K562 (cell line): Measurements from ENCODE around the gene B3GALNT2. TPM values are rescaled to one million over a fixed set of nuclear protein-coding genes. Genes with fewer than 3 reads are reported as not detected.

Source experiments
- polyA plus RNA-seq, 8 experiments: library from polyadenylated mRNA; depleted of rRNA in 4 of 8; stranded (reverse) in 5 of 8; unstranded in 3 of 8; fragments of >200 nt; fragmentation: Nextera tagmentation in 2 of 8; fragmentation: Illumina TruSeq in 1 of 8; extraction: Ambion mirVana in 2 of 8; extraction: Trizol in 1 of 8; gene quantifications; 2 replicates each; pipeline versions ENCODE4 v1.2.1 to v1.2.3, GENCODE V29; 2011 to 2014; ENCODE audit warnings: inconsistent platforms in 1 of 8, missing spikeins in 1 of 8
- small RNA-seq: library from RNA; depleted of rRNA; stranded (forward); fragments of <200 nt; gene quantifications from one replicate; pipeline ENCODE3, GENCODE V24; 2014
- total RNA-seq, 7 experiments: library from RNA; depleted of rRNA in 6 of 7; stranded (reverse); fragments of >200 nt in 6 of 7; fragmentation: Illumina TruSeq in 2 of 7; extraction: Trizol in 2 of 7; gene quantifications; 2 replicates each; pipeline versions ENCODE4 v1.2.1 to v1.2.3, GENCODE V29; 2011 to 2021; ENCODE audit warnings: low replicate concordance in 1 of 7

B3GALNT2 gene
- total and polyA plus RNA-seq, 9 of the 15 experiments (the other 6 are each of a cell fraction or from before 2014, with no cell fraction given), result 2.0 to 31.7 (median 22.9) TPM

Small RNA genes lying within 50 kb of the gene (small RNA-seq; reads per million reads assigned to genes)
- gene MTCO3P46 (not detected), gene MTND4LP21 (not detected), gene RPS21P1 (not detected)

Other genes starting within 250 kb of the B3GALNT2 start
- 23.6 and 37.2 TPM in 2 replicates for gene ARID4B, start 176.3 kb downstream of the B3GALNT2 start, total RNA-seq (2014; rRNA removed)
- gene ARID4B, start 176.3 kb downstream of the B3GALNT2 start, total RNA-seq (2014; rRNA removed; fragmentation: Illumina TruSeq; extraction: Trizol), result 37.9 and 42.9 TPM in 2 replicates
- gene ARID4B, start 176.3 kb downstream of the B3GALNT2 start, total RNA-seq (2015; rRNA removed; fragmentation: Illumina TruSeq; extraction: Trizol), result 33.3 and 38.9 TPM in 2 replicates
- gene ARID4B, start 176.3 kb downstream of the B3GALNT2 start, total RNA-seq (2021), result 24.2 and 24.4 TPM in 2 replicates
- gene ARID4B, start 176.3 kb downstream of the B3GALNT2 start, polyA plus RNA-seq (2011; rRNA removed), result 12.3 and 17.7 TPM in 2 replicates
- 16.9 and 18.5 TPM in 2 replicates for gene ARID4B, start 176.3 kb downstream of the B3GALNT2 start, polyA plus RNA-seq (2014; fragmentation: Illumina TruSeq; extraction: Trizol)
- 10 to 100 TPM in 1 of 2 experiments, 1 to 10 TPM in 1; 8.4 to 11.8 TPM for gene ARID4B, start 176.3 kb downstream of the B3GALNT2 start, polyA plus RNA-seq (2014; fragmentation: Nextera tagmentation; extraction: Ambion mirVana)
- 13.1 and 14.3 TPM in 2 replicates for gene ARID4B, start 176.3 kb downstream of the B3GALNT2 start, polyA plus RNA-seq (2014; rRNA removed)
- 18.8 and 29.7 TPM in 2 replicates for gene GGPS1, start 175.9 kb downstream of the B3GALNT2 start, total RNA-seq (2014; rRNA removed)
- gene GGPS1, start 175.9 kb downstream of the B3GALNT2 start, total RNA-seq (2014; rRNA removed; fragmentation: Illumina TruSeq; extraction: Trizol), result 50.3 and 66.8 TPM in 2 replicates
- gene GGPS1, start 175.9 kb downstream of the B3GALNT2 start, total RNA-seq (2015; rRNA removed; fragmentation: Illumina TruSeq; extraction: Trizol), result 35.6 and 36.7 TPM in 2 replicates
- 56.3 and 59.1 TPM in 2 replicates for gene GGPS1, start 175.9 kb downstream of the B3GALNT2 start, total RNA-seq (2021)
- gene GGPS1, start 175.9 kb downstream of the B3GALNT2 start, polyA plus RNA-seq (2011; rRNA removed), result 79.2 and 98.2 TPM in 2 replicates
- 70.4 and 72.1 TPM in 2 replicates for gene GGPS1, start 175.9 kb downstream of the B3GALNT2 start, polyA plus RNA-seq (2014; fragmentation: Illumina TruSeq; extraction: Trizol)
- 100 to 1,000 TPM in 1 of 2 experiments, 10 to 100 TPM in 1; 97.8 to 104 TPM for gene GGPS1, start 175.9 kb downstream of the B3GALNT2 start, polyA plus RNA-seq (2014; fragmentation: Nextera tagmentation; extraction: Ambion mirVana)
- gene GGPS1, start 175.9 kb downstream of the B3GALNT2 start, polyA plus RNA-seq (2014; rRNA removed), result 45.5 and 47.2 TPM in 2 replicates
- 60.0 and 63.6 TPM in 2 replicates for gene TBCE, start 137.0 kb downstream of the B3GALNT2 start, total RNA-seq (2014; rRNA removed)
- gene TBCE, start 137.0 kb downstream of the B3GALNT2 start, total RNA-seq (2014; rRNA removed; fragmentation: Illumina TruSeq; extraction: Trizol), result 92.1 and 99.9 TPM in 2 replicates
- 78.3 and 87.9 TPM in 2 replicates for gene TBCE, start 137.0 kb downstream of the B3GALNT2 start, total RNA-seq (2015; rRNA removed; fragmentation: Illumina TruSeq; extraction: Trizol)
- 52.6 and 65.2 TPM in 2 replicates for gene TBCE, start 137.0 kb downstream of the B3GALNT2 start, total RNA-seq (2021)
- 61.7 and 87.9 TPM in 2 replicates for gene TBCE, start 137.0 kb downstream of the B3GALNT2 start, polyA plus RNA-seq (2011; rRNA removed)
- gene TBCE, start 137.0 kb downstream of the B3GALNT2 start, polyA plus RNA-seq (2014; fragmentation: Illumina TruSeq; extraction: Trizol), result 68.8 and 81.8 TPM in 2 replicates
- gene TBCE, start 137.0 kb downstream of the B3GALNT2 start, polyA plus RNA-seq (2014; fragmentation: Nextera tagmentation; extraction: Ambion mirVana), result 10 to 100 TPM; 59.0 to 89.8 TPM
- 79.5 and 82.1 TPM in 2 replicates for gene TBCE, start 137.0 kb downstream of the B3GALNT2 start, polyA plus RNA-seq (2014; rRNA removed)
- gene GNG4, start 145.3 kb upstream of the B3GALNT2 start, total RNA-seq (2014; rRNA removed), result not detected in 2 replicates
- not detected in 2 replicates for gene GNG4, start 145.3 kb upstream of the B3GALNT2 start, total RNA-seq (2014; rRNA removed; fragmentation: Illumina TruSeq; extraction: Trizol)
- gene GNG4, start 145.3 kb upstream of the B3GALNT2 start, total RNA-seq (2015; rRNA removed; fragmentation: Illumina TruSeq; extraction: Trizol), result not detected in 2 replicates
- 0.11 and 0.58 TPM in 2 replicates for gene GNG4, start 145.3 kb upstream of the B3GALNT2 start, total RNA-seq (2021)
- 0.14 and 0.31 TPM in 2 replicates for gene GNG4, start 145.3 kb upstream of the B3GALNT2 start, polyA plus RNA-seq (2011; rRNA removed)
- gene GNG4, start 145.3 kb upstream of the B3GALNT2 start, polyA plus RNA-seq (2014; fragmentation: Illumina TruSeq; extraction: Trizol), result 0.10 TPM in 1 of 2 replicates, not detected in the other
- gene GNG4, start 145.3 kb upstream of the B3GALNT2 start, polyA plus RNA-seq (2014; fragmentation: Nextera tagmentation; extraction: Ambion mirVana), result under 1 TPM; 0.06 TPM
- 0.08 TPM in 1 of 2 replicates, not detected in the other for gene GNG4, start 145.3 kb upstream of the B3GALNT2 start, polyA plus RNA-seq (2014; rRNA removed)